HG02840 (cell line): ENCODE data around the gene PRKAG3.
"Not testable (repeated sequence)": the region's sequence is repeated elsewhere in the genome, so short reads cannot be mapped to it uniquely, and the experiment has no call there.

Experiments
- ATAC-seq: cut with Tn5 transposase; IDR thresholded peaks from one replicate; pipeline ENCODE4 v1.9.1; 2021; ENCODE audit warnings: mild to moderate bottlenecking, moderate library complexity, moderate number of reproducible peaks; ENCODE audit not compliant: unreplicated experiment, low FRiP score

PRKAG3 gene

GRCh38 chr2:218846963-218847362 is 15.4 kb upstream of the PRKAG3 start:
- not testable (repeated sequence) for ATAC-seq

GRCh38 chr2:218844334-218844733 is 12.7 kb upstream of the PRKAG3 start:
- not testable (repeated sequence) for ATAC-seq

GRCh38 chr2:218839888-218840287 is 8.3 kb upstream of the PRKAG3 start:
- no peak for ATAC-seq

- ATAC-seq: no peak
Observed at GRCh38 chr2:218839430-218839829, 7.8 kb upstream of the PRKAG3 start.

DNA sequence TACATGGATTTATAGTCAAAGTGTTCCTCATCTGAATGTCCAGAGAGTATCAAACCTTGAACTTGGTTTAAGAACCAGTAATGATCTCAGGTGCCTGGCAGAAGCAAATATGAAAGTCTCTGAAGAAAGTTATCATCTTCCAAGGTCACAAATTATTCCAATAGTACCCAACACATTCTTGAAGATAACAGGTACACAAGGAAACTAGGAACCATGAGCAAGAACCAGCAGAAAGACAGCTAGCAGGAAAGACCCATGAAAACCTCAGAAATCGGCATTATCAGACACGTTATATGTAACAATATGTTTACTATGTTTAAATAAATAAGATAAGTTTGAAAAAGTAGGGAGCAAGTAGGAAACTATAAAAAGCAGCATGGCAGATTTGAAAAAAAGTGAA is 5.9 kb upstream of the PRKAG3 start:
- no peak for ATAC-seq

DNA sequence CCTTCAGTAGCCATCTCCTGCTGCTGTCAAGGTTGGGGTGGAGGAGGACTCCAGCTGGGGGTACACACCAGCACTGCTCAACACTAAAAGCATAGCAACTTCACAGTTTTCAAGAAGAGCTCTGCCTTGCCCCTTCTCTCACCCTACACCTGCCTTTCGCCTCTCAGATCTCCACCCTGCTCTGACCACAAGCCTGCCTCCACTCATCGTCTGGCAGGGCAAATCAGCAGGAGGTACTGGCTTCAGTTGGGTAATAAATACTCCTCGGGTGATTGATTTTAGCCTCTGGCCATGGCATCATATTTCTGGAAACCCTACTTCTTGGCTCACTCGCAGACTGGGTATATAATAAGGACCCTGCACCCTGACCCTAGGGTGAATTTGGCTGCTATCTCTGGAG is 3.1 kb upstream of the PRKAG3 start:
- no peak for ATAC-seq

- ATAC-seq: no peak
Observed at GRCh38 chr2:218833023-218833609, 1.5 kb upstream of the PRKAG3 start.

DNA sequence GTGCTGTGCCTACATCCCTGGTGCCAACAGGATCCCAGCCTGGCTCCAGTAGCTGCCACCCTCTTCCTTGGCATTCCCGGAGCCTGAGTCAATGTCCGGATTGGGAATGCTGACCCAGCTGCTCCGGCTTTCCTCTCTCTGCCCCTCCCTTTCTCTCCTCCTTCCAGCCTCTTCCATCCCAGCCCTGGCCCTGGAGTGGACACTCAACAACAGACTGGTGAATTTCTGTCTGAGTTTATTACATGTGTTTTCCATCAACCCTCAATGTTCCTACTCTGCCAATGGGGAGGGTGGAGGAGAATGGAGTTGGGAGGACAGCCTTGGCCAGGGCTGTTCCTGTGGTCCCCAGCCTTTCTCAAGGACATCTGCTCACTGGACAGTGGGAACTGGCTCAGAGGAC is 917 bp upstream of the PRKAG3 start:
- no peak for ATAC-seq

DNA sequence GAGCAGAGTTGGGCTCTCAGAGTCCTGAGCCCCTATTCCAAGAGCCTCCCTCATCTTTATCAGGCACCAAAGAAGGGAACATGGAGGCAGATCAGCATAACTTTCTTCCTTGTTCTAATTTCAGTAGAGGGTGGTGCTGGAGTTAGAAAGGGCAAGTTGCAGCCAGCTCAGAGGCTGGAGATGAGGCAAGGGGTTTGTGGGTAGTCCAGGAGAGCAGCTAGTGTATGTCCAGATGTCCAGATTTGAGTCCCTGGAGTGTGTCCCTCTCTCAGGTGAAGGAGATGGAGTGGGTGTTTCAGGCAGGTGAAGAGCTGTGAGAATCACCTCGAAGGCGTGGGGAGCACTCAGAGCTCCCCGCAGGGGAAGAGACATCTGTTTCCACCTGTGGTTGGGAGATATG is 478 bp upstream of the PRKAG3 start:
- no peak for ATAC-seq

DNA sequence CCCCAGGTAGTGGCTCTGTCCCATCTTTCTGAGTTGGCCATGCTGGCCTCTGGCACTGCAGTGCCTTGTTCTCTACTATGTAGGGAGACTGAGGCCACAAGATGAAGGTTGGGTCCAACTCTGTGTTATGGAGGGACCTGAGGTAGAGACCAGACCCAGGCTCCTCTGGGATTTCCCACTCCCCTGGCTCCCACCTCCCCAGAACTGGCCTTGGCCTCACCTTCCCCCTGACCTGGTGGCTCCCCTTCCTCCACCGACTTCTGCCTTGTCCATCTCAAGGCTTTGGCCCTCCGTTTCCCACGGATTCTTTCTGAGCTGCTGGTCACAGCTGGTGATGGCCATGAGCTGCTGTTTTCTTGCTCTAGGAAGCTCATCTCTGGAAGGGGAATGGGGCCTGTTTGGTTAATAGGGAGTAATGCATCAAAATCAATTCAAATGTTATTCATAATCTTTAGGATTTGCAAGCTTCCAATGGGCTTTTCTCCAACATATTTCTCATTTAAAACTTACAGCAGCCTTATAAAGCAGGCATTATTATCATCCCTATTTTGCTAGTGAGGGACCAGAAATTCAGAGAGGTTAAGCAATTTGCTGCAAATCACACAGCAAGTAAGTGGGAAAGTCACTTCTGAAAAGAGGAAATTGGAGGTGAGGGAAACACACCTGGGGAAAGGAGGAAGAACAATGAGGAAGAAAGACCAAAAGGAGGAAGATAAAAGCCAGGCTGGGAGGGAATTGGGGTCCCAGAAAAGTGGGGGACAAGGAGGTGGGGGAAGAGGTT is 887 bp downstream of the PRKAG3 start:
- no peak for ATAC-seq

DNA sequence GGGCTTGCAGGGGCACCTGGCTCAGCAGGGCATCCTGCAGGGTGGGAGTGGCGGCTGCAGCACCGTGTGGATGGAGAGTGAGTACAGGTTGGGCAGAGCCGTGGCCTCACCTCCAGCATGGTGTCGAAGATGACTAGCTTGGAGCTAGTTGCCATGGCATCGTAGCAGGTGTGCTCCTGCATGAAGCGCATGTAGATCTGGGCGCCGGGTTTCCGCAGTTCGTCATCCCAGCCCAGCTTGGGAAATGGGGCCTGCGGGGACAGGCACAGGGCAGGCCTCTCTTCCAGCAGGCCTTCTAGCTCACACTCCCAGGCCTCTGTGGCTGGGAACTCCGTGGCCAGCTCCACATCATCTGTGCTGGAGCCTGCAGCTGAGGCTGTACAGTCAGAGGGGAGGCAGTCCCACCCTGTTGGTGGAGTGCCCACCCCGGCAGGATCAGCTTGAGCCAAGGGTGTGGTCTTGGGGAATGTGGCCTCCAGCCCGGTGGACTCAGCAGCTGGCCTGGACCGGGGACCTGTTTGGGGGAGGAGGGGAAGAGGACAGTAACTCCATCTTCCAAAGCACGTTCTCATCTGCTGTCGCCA is 1.6 kb downstream of the PRKAG3 start:
- no peak for ATAC-seq

- ATAC-seq: no peak
Observed at GRCh38 chr2:218828477-218828778, 3.2 kb downstream of the PRKAG3 start.

GRCh38 chr2:218827701-218828476 is 3.7 kb downstream of the PRKAG3 start:
- ATAC-seq: no peak

DNA sequence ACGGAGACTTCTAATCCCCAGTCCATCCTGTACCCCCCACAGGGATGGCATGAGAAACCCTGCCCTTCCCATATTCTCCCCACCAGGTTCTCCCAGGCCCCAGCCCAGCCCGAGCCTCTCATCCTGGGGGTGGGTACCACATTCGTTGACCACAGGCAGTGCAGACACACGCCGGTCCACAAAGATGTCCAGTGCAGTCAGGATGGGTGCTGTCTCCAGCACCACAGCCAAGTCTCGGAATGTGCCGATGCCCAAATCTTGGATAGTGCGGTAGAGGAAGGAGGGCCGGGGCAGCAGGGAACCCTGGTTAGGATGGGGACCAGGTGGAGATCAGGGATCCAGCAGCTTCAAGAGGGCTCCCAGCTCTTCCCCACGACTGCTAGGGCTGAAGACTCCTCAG is 4.8 kb downstream of the PRKAG3 start:
- ATAC-seq: no peak

- no peak for ATAC-seq
Observed at GRCh38 chr2:218824004-218824403, 7.6 kb downstream of the PRKAG3 start.

DNA sequence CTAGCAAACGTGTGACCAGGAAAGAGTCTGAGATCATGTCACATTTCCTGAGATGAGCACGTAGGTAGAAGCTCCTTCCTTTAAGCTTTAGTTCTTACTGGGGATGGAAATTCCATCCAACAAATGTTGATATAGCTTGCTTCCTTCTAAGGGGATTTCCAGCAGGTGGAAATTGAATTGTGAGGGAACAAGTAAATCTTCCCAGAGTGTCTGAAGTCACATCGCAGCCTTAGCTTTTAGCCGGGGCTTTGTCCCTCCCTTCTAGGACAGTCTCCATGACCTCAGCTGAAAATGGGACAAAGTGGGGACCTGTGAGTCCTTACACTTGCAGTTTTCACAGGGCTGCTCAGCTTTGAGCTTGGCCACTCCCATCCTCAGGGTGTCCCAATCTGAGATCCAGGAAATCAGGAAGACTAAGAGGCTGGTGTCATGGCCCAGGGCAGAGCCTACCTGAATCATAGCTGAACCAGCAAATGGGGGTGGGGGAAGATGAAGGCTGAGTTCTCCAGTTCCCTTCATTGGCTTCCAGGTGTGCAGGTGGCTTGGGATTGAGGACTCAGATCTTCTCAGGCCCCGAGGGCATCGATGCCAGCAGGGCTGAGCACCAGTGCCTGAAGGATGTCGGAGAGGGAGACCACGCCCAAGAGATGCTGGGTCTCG is 8.3 kb downstream of the PRKAG3 start:
- ATAC-seq: no peak

DNA sequence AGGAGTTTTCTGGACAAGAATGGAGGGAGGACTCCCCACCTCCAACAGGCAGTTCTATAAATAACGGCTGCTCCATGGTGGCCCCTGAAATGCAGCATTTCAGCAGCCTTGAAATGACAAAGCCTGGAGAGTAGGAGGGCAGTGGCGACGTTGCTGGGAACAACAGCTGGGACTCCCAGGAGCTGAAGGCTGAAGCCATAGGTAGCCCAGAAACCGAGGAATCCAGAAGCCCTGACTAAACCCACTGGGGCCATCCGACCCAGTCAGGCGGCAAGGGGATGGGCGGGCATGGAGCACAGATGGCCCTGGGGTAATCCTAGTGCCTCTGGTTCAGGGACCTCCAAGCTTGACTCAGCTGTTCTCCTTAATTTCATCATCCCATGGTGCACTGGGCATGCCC is 9.0 kb downstream of the PRKAG3 start:
- no peak for ATAC-seq

GRCh38 chr2:218821605-218822211 is 9.9 kb downstream of the PRKAG3 start:
- no peak for ATAC-seq

GRCh38 chr2:218820746-218821369 is 10.7 kb downstream of the PRKAG3 start:
- ATAC-seq: no peak

DNA sequence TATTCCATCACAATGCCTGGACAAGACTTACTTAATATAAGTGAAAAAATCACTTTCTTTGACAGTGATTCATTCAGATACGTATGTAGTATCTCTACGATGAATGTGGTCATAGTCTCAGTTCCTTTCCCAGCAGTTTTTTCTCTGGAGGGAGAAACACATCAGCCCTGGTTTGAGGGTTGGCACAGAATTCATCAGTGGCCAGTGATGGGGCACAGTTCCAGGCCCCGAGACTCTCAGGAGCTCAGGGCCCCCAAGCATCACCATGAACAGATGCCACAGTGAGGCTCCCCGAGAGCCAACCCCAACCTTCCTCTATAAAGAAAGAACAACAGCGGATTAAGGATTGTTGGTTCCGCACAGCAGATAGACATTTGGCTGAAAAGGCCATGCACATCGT is 12.5 kb downstream of the PRKAG3 start:
- no peak for ATAC-seq
